Activated CD4-positive, alpha-beta T cell treated with anti-CD3 and anti-CD28 coated beads for 48 hours (primary cell): Measurements from ENCODE around the gene CRYGN.

ENCODE experiments used
- DNase-seq: peaks from one replicate; pipeline ENCODE4 v3.0.0-alpha.2; 2020

CRYGN gene

GRCh38 chr7:151439855-151440798, at the start of gene CRYGN:
CRYGN (minus strand) TSS chr7:151440141; CDS start chr7:151439917, 224 bp downstream.
- no peak for DNase-seq

GRCh38 chr7:151489498-151489897, 49.6 kb upstream of the CRYGN start:
- DNase-seq = no peak

- no peak for DNase-seq
Observed at GRCh38 chr7:151488096-151488495, 48.2 kb upstream of the CRYGN start.

- no peak for DNase-seq
Observed at GRCh38 chr7:151487228-151487627, 47.3 kb upstream of the CRYGN start.

GRCh38 chr7:151486074-151486473, 46.1 kb upstream of the CRYGN start:
- no peak for DNase-seq

- peak; percentile 58 for DNase-seq
Observed at GRCh38 chr7:151484971-151485707, 45.2 kb upstream of the CRYGN start.

GRCh38 chr7:151483711-151483983, 43.7 kb upstream of the CRYGN start:
- no peak for DNase-seq

GRCh38 chr7:151482883-151483710, 43.2 kb upstream of the CRYGN start:
- no peak for DNase-seq

- no peak for DNase-seq
Observed at GRCh38 chr7:151481650-151482505, 41.9 kb upstream of the CRYGN start.

- DNase-seq = no peak
Observed at GRCh38 chr7:151477867-151478266, 37.9 kb upstream of the CRYGN start.

GRCh38 chr7:151472644-151473380, 32.9 kb upstream of the CRYGN start:
- DNase-seq = no peak

- DNase-seq = no peak
Observed at GRCh38 chr7:151470711-151471110, 30.8 kb upstream of the CRYGN start.

GRCh38 chr7:151469281-151469680, 29.3 kb upstream of the CRYGN start:
- DNase-seq = no peak

GRCh38 chr7:151468217-151469018, 28.5 kb upstream of the CRYGN start:
- no peak for DNase-seq

GRCh38 chr7:151465169-151465568, 25.2 kb upstream of the CRYGN start:
- DNase-seq = no peak

- DNase-seq = no peak
Observed at GRCh38 chr7:151462306-151462779, 22.4 kb upstream of the CRYGN start.

GRCh38 chr7:151461942-151462230, 21.9 kb upstream of the CRYGN start:
- no peak for DNase-seq

GRCh38 chr7:151461096-151461941, 21.4 kb upstream of the CRYGN start:
- no peak for DNase-seq

GRCh38 chr7:151460474-151460855, 20.5 kb upstream of the CRYGN start:
- no peak for DNase-seq
